HG03039 (cell line): ENCODE results near the gene SPRR4.
"Not testable (repeated sequence)": the region's sequence is repeated elsewhere in the genome, so short reads cannot be mapped to it uniquely, and the experiment has no call there.

Experiments
- ATAC-seq: cut with Tn5 transposase; IDR thresholded peaks from one replicate; pipeline ENCODE4 v1.9.1; 2021; ENCODE audit warnings: mild to moderate bottlenecking, moderate library complexity; ENCODE audit not compliant: unreplicated experiment

Gene SPRR4

GRCh38 chr1:153011235-153011758 lies 40.8 kb downstream of the SPRR4 start:
- not testable (repeated sequence) for ATAC-seq

- not testable (repeated sequence) for ATAC-seq
These were observed 51.4 kb downstream of the SPRR4 start for GRCh38 chr1:153021829-153022228.
